B cell (primary cell): ENCODE data around the gene APH1B. TPM values are rescaled to one million over a fixed set of nuclear protein-coding genes. Genes with fewer than 3 reads are reported as not detected.

ENCODE experiments used
- ATAC-seq: fragments of 200-7000 bp; cut with Tn5 transposase; one replicate; pipeline ENCODE4 v1.10.0; 2021; ENCODE audit warnings: low read depth, mild to moderate bottlenecking, moderate number of reproducible peaks, moderate library complexity
- CTCF ChIA-PET: fragments of 350-600 bp; sonication (Branson Sonifier 250); formaldehyde crosslinking; loops from one replicate; lab custom pipeline; 2021; ENCODE audit warnings: antibody characterized with exemption, inconsistent platforms; lab: Charles Lee
- POLR2A ChIA-PET: fragments of 350-600 bp; sonication (Branson Sonifier 250); formaldehyde crosslinking; loops from one replicate; lab custom pipeline; 2021; ENCODE audit warnings: antibody characterized with exemption; lab: Charles Lee
- DNase-seq: peaks from one replicate; pipeline ENCODE4 v3.0.0; 2013
- H2AFZ ChIP-seq: 2 replicates; pipeline ENCODE4 v1.6.1; 2012; ENCODE audit warnings: mild to moderate bottlenecking, low read depth, low read length; ENCODE audit not compliant: insufficient read depth, poor library complexity, severe bottlenecking
- H3K27ac ChIP-seq, 2 donors: 1 replicate in 1 of 2; 2 replicates in 1 of 2; pipeline ENCODE4 v1.5.1; 2012 to 2013; ENCODE audit warnings: low read length in 2 of 2, mild to moderate bottlenecking in 2 of 2, moderate library complexity in 1 of 2
- H3K27me3 ChIP-seq, 4 experiments: fragments of 200-600 bp in 1 of 4; sonication (generic) in 1 of 4; replicated peaks in 1 of 4; 1 replicate in 2 of 4; 2 replicates in 2 of 4; pipeline versions ENCODE4 v1.6.1 to v1.7.0; 2013 to 2016; ENCODE audit warnings: low read length in 3 of 4, mild to moderate bottlenecking in 2 of 4, mixed read lengths in 1 of 4, moderate library complexity in 1 of 4; ENCODE audit not compliant: insufficient read depth in 4 of 4, control insufficient read depth in 3 of 4; ENCODE audit errors: control extremely low read depth in 1 of 4
- H3K36me3 ChIP-seq, 2 experiments: replicated peaks in 1 of 2; 1 replicate in 1 of 2; 2 replicates in 1 of 2; pipeline versions ENCODE4 v1.6.1 to v1.7.1; 2013; ENCODE audit warnings: low read length in 1 of 2; ENCODE audit not compliant: insufficient read depth in 2 of 2, control insufficient read depth in 1 of 2; ENCODE audit errors: control extremely low read depth in 1 of 2, extremely low read depth in 1 of 2
- H3K4me1 ChIP-seq, 2 donors: fragments of 200-600 bp in 1 of 2; sonication (generic) in 1 of 2; 1 replicate in 1 of 2; 2 replicates in 1 of 2; pipeline versions ENCODE4 v1.5.1 to v1.6.1; 2013 to 2017; ENCODE audit warnings: low read length in 2 of 2; ENCODE audit not compliant: control insufficient read depth in 2 of 2, insufficient read depth in 2 of 2
- H3K4me2 ChIP-seq: replicated peaks from 2 replicates; pipeline ENCODE3; 2012; ENCODE audit warnings: mild to moderate bottlenecking, low read depth, low read length; ENCODE audit not compliant: poor library complexity, severe bottlenecking
- H3K4me3 ChIP-seq, 5 experiments: fragments of 200-600 bp in 1 of 5; sonication (generic) in 1 of 5; 1 replicate in 3 of 5; 2 replicates in 2 of 5; pipeline versions ENCODE4 v1.5.1 to v1.7.0; 2011 to 2016; ENCODE audit warnings: low read length in 4 of 5, mild to moderate bottlenecking in 4 of 5, low read depth in 2 of 5, control low read depth in 1 of 5, moderate library complexity in 1 of 5; ENCODE audit not compliant: insufficient read depth in 1 of 5; ENCODE audit errors: control extremely low read depth in 1 of 5, extremely low read depth in 1 of 5
- H3K79me2 ChIP-seq: fragments of 200-600 bp; sonication (generic); one replicate; pipeline ENCODE4 v1.6.0; 2016; ENCODE audit warnings: low read length; ENCODE audit not compliant: control insufficient read depth, insufficient read depth
- H3K9ac ChIP-seq: fragments of 200-600 bp; sonication (generic); 2 replicates; pipeline ENCODE4 v1.6.1; 2017; ENCODE audit warnings: mild to moderate bottlenecking, low read length, moderate library complexity
- H3K9me3 ChIP-seq, 3 donors: one replicate each; pipeline versions ENCODE4 v1.6.1 to v1.7.1; 2013; ENCODE audit warnings: low read length in 2 of 3; ENCODE audit not compliant: control insufficient read depth in 2 of 3, insufficient read depth in 1 of 3; ENCODE audit errors: control extremely low read depth in 1 of 3
- H4K20me1 ChIP-seq: 2 replicates; pipeline ENCODE4 v1.6.0; 2012; ENCODE audit warnings: mild to moderate bottlenecking, low read length; ENCODE audit not compliant: insufficient read depth, control insufficient read depth, poor library complexity, severe bottlenecking
- H3K27ac Mint-ChIP-seq: one replicate; pipeline ENCODE4 v1.8.0; 2021; ENCODE audit warnings: mixed read lengths
- H3K27me3 Mint-ChIP-seq: one replicate; pipeline ENCODE4 v1.8.0; 2021; ENCODE audit warnings: mixed read lengths
- H3K4me1 Mint-ChIP-seq: one replicate; pipeline ENCODE4 v1.8.0; 2021; ENCODE audit warnings: mixed read lengths
- H3K4me3 Mint-ChIP-seq: one replicate; pipeline ENCODE4 v1.8.0; 2021; ENCODE audit warnings: mixed read lengths
- H3K9me3 Mint-ChIP-seq: one replicate; pipeline ENCODE4 v1.8.0; 2022; ENCODE audit warnings: mixed read lengths; ENCODE audit not compliant: insufficient read depth
- EZH2 ChIP-seq: IDR thresholded peaks from 2 replicates; pipeline ENCODE4 v1.6.1; 2012; ENCODE audit warnings: borderline replicate concordance, low read depth, mild to moderate bottlenecking, moderate library complexity, low read length; ENCODE audit not compliant: insufficient read depth, poor library complexity, severe bottlenecking
- WGBS: methylation state at CpG from one replicate; pipeline ENCODE4 v1.1.5; 2013; ENCODE audit warnings: missing lambda C conversion rate; ENCODE audit not compliant: insufficient coverage; 5-methylcytosine and 5-hydroxymethylcytosine counted together
- intact Hi-C: fragments of 100-400 bp; cut with micrococcal nuclease; formaldehyde crosslinking; loops from one replicate; pipeline ENCODE4 v1.10.0; 2022
- polyA plus RNA-seq: library from polyadenylated mRNA; depleted of rRNA; stranded (reverse); fragments of >200 nt; gene quantifications from 2 replicates; pipeline ENCODE4 v1.2.3, GENCODE V29; 2012
- total RNA-seq, 2 donors: library from RNA; stranded (reverse); fragments of 120-200 nt in 1 of 2; gene quantifications; 1 replicate in 1 of 2; 2 replicates in 1 of 2; pipeline versions ENCODE4 v1.2.3 to v1.2.4, GENCODE V29; 2013 to 2022
- TF ChIP-seq, protein P1 (sequence below): fragments of 200-600 bp; IDR thresholded peaks from one replicate; pipeline ENCODE4 v1.8.0; 2022; ENCODE audit warnings: antibody characterized with exemption, mild to moderate bottlenecking

Gene APH1B
- total and polyA plus RNA-seq, 2 donors (not counting 1 experiment from before 2014, with no cell fraction given): 7.6 to 45.2 TPM

GRCh38 chr15:63330926-63331325, 53.5 kb downstream of the APH1B start:
- Histone ChIP-seq H2AFZ (no peak overlapping the region), H3K36me3 (no peaks in the 10 kb centered on the region), H3K27ac (no peak overlapping the region), H3K9ac (no peak overlapping the region), H3K27me3 (no peaks in the 10 kb centered on the region), H3K4me3 (no peak overlapping the region), H3K9me3 (no peaks in the 10 kb centered on the region), H3K4me1 (no peaks in the 10 kb centered on the region), H4K20me1 (no peaks in the 10 kb centered on the region), H3K4me2 (no peak overlapping the region), H3K79me2 (no peaks in the 10 kb centered on the region)
- Mint-ChIP-seq H3K9me3 (no peaks in the 10 kb centered on the region), H3K27me3 (peaks cover 6% of the 10 kb centered on the region), H3K4me3 (no peak overlapping the region), H3K4me1 (peaks cover 2% of the 10 kb centered on the region), H3K27ac (no peak overlapping the region)
- WGBS: 98% methylated on average over 10 of the region's 10 CpGs
- intact Hi-C loops: no loop called here
- TF ChIP-seq EZH2: no peak
- TF ChIP-seq, protein P1, sequence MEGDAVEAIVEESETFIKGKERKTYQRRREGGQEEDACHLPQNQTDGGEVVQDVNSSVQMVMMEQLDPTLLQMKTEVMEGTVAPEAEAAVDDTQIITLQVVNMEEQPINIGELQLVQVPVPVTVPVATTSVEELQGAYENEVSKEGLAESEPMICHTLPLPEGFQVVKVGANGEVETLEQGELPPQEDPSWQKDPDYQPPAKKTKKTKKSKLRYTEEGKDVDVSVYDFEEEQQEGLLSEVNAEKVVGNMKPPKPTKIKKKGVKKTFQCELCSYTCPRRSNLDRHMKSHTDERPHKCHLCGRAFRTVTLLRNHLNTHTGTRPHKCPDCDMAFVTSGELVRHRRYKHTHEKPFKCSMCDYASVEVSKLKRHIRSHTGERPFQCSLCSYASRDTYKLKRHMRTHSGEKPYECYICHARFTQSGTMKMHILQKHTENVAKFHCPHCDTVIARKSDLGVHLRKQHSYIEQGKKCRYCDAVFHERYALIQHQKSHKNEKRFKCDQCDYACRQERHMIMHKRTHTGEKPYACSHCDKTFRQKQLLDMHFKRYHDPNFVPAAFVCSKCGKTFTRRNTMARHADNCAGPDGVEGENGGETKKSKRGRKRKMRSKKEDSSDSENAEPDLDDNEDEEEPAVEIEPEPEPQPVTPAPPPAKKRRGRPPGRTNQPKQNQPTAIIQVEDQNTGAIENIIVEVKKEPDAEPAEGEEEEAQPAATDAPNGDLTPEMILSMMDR: no peak
- ATAC-seq: no peak
- no peak for DNase-seq
- ChIA-PET CTCF (no interaction called here), POLR2A (no interaction called here)

DNA sequence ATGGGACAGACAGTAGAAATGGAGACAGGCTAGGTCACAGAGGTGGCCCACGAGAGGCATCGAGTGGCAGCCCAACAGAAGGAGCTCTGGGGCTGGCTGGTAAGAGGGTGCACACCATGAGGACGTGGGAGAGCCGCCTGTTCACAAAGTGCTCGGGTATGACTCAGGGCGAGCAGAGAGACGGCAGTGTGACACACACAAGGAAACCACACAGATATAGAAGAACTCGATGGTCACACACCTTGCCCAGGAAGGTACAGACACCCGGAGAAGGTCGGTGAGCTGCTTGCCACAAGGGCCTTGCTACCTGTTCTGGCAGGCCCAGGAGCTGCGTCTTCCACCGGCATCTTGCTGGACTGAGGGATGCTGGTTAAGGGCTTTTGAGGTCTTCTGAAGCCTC, 54.1 kb downstream of the APH1B start:
- H3K4me2 ChIP-seq: no peak overlapping the region
- no peaks in the 10 kb centered on the region for H3K36me3 ChIP-seq
- Mint-ChIP-seq H3K9me3 (no peaks in the 10 kb centered on the region), H3K27ac (no peak overlapping the region), H3K27me3 (peaks cover 6% of the 10 kb centered on the region), H3K4me1 (peaks cover 2% of the 10 kb centered on the region), H3K4me3 (no peak overlapping the region)
- no peak overlapping the region for H2AFZ ChIP-seq
- H3K27ac ChIP-seq: no peak overlapping the region
- intact Hi-C loops: no loop called here
- H3K4me1 ChIP-seq: no peaks in the 10 kb centered on the region
- ChIA-PET CTCF (no interaction called here), POLR2A (no interaction called here)
- no peaks in the 10 kb centered on the region for H3K79me2 ChIP-seq
- H3K9me3 ChIP-seq: no peaks in the 10 kb centered on the region
- H3K9ac ChIP-seq: no peak overlapping the region
- ATAC-seq (no peak), DNase-seq (no peak)
- TF ChIP-seq, protein P1: no peak
- no peak for TF ChIP-seq EZH2
- H3K4me3 ChIP-seq: no peak overlapping the region
- no peaks in the 10 kb centered on the region for H4K20me1 ChIP-seq
- no peaks in the 10 kb centered on the region for H3K27me3 ChIP-seq
- 96% methylated on average over 12 of the region's 12 CpGs for WGBS
